HepG2 (cell line): ENCODE data around the gene ZMIZ1. TPM values are rescaled to one million over a fixed set of nuclear protein-coding genes. Genes with fewer than 3 reads are reported as not detected.
A peak's percentile ranks its signal among the peaks of the same experiment; 100 is the strongest.

Experiments
- ATF7-NPFF ChIP-seq: sonication (generic); formaldehyde crosslinking; IDR thresholded peaks from 2 replicates; pipeline ENCODE4 v1.8.1; 2023; ENCODE audit warnings: mild to moderate bottlenecking, low read depth, missing genetic modification reagents, moderate library complexity
- BHLHE40 ChIP-seq: IDR thresholded peaks from 2 replicates; pipeline ENCODE4 v1.6.1; 2011; ENCODE audit warnings: low read length, improper control_type of control experiment
- ELF4 ChIP-seq: sonication (generic); formaldehyde crosslinking; IDR thresholded peaks from 2 replicates; pipeline ENCODE4 v1.5.0; 2020; ENCODE audit warnings: missing genetic modification reagents, mild to moderate bottlenecking, moderate library complexity, borderline replicate concordance
- FIP1L1 ChIP-seq: fragments of 200-400 bp; formaldehyde crosslinking; IDR thresholded peaks from 2 replicates; pipeline ENCODE4 v1.6.1; 2018; ENCODE audit warnings: low read depth, mild to moderate bottlenecking, low read length, moderate library complexity, borderline replicate concordance; ENCODE audit not compliant: insufficient read depth
- GATAD1 ChIP-seq: IDR thresholded peaks from 2 replicates; pipeline ENCODE4 v1.6.1; 2016; ENCODE audit warnings: missing genetic modification reagents, missing compliant biosample characterization
- GATAD2A ChIP-seq: IDR thresholded peaks from 2 replicates; pipeline ENCODE4 v1.6.1; 2016
- JARID2 ChIP-seq: sonication (generic); formaldehyde crosslinking; IDR thresholded peaks from 2 replicates; pipeline ENCODE4 v1.8.1; 2023; ENCODE audit warnings: missing genetic modification reagents, inconsistent platforms; ENCODE audit not compliant: insufficient replicate concordance
- KDM2A ChIP-seq: sonication (generic); formaldehyde crosslinking; IDR thresholded peaks from 2 replicates; pipeline ENCODE4 v1.4.0; 2020; ENCODE audit warnings: low read depth, missing genetic modification reagents, borderline replicate concordance
- KDM5B ChIP-seq: sonication (generic); formaldehyde crosslinking; IDR thresholded peaks from 2 replicates; pipeline ENCODE4 v1.4.0; 2020; ENCODE audit warnings: missing genetic modification reagents, mild to moderate bottlenecking, borderline replicate concordance
- KMT2B ChIP-seq: IDR thresholded peaks from 2 replicates; pipeline ENCODE4 v1.6.1; 2016; ENCODE audit warnings: missing genetic modification reagents, missing compliant biosample characterization
- MATR3 ChIP-seq: sonication (generic); formaldehyde crosslinking; IDR thresholded peaks from 2 replicates; pipeline ENCODE4 v1.4.0; 2020; ENCODE audit warnings: missing genetic modification reagents
- MIXL1 ChIP-seq: IDR thresholded peaks from 2 replicates; pipeline ENCODE4 v1.6.1; 2016
- NCOR1 ChIP-seq: fragments of 200-600 bp; sonication (generic); IDR thresholded peaks from 2 replicates; pipeline ENCODE4 v1.7.0; 2017; ENCODE audit warnings: antibody characterized with exemption, low read length, borderline replicate concordance
- NR2C2 ChIP-seq: sonication (generic); formaldehyde crosslinking; IDR thresholded peaks from 2 replicates; pipeline ENCODE4 v1.4.0; 2020; ENCODE audit warnings: missing genetic modification reagents, mild to moderate bottlenecking, moderate library complexity, borderline replicate concordance
- SNAPC2 ChIP-seq: sonication (generic); formaldehyde crosslinking; IDR thresholded peaks from 2 replicates; pipeline ENCODE4 v1.8.1; 2022; ENCODE audit warnings: mild to moderate bottlenecking, missing genetic modification reagents
- ZFP1 ChIP-seq: IDR thresholded peaks from 2 replicates; pipeline ENCODE4 v1.6.1; 2016
- ZFP36 ChIP-seq: fragments of 150-350 bp; IDR thresholded peaks from 2 replicates; pipeline ENCODE4 v1.6.1; 2018; ENCODE audit warnings: borderline replicate concordance, low read length, low read depth; ENCODE audit not compliant: partially characterized antibody
- ZNF24 ChIP-seq: fragments of 450-650 bp; IDR thresholded peaks from 2 replicates; pipeline ENCODE4 v1.6.1; 2017; ENCODE audit warnings: antibody characterized with exemption, mild to moderate bottlenecking
- ZNF713 ChIP-seq: sonication (generic); formaldehyde crosslinking; IDR thresholded peaks from 2 replicates; pipeline ENCODE4 v1.4.0; 2020; ENCODE audit warnings: mild to moderate bottlenecking, missing genetic modification reagents
- ZNF768 ChIP-seq: sonication (generic); formaldehyde crosslinking; IDR thresholded peaks from 2 replicates; pipeline ENCODE4 v1.4.0; 2020; ENCODE audit warnings: missing genetic modification reagents
- ZNF777 ChIP-seq: sonication (generic); formaldehyde crosslinking; IDR thresholded peaks from 2 replicates; pipeline ENCODE4 v1.4.0; 2020; ENCODE audit warnings: missing genetic modification reagents
- ZNF816 ChIP-seq: sonication (generic); formaldehyde crosslinking; IDR thresholded peaks from 2 replicates; pipeline ENCODE4 v1.8.0; 2022; ENCODE audit warnings: missing genetic modification reagents, mild to moderate bottlenecking, borderline replicate concordance
- ZSCAN12 ChIP-seq: sonication (generic); formaldehyde crosslinking; IDR thresholded peaks from 2 replicates; pipeline ENCODE4 v1.9.0; 2021; ENCODE audit warnings: mild to moderate bottlenecking, missing genetic modification reagents
- ZSCAN30 ChIP-seq: sonication (generic); formaldehyde crosslinking; IDR thresholded peaks from 2 replicates; pipeline ENCODE4 v1.5.0; 2020; ENCODE audit warnings: mild to moderate bottlenecking, missing genetic modification reagents
- polyA plus RNA-seq, 8 experiments: library from polyadenylated mRNA; depleted of rRNA in 3 of 8; stranded (reverse) in 7 of 8; unstranded in 1 of 8; fragments of >200 nt; fragmentation: Illumina TruSeq in 4 of 8; extraction: Trizol in 4 of 8; gene quantifications; 2 replicates each; pipeline versions ENCODE4 v1.2.1 to v1.2.3, GENCODE V29; 2011 to 2016; ENCODE audit warnings: low read depth in 4 of 8, missing spikeins in 1 of 8, mixed read lengths in 1 of 8; ENCODE audit not compliant: insufficient read depth in 1 of 8
- total RNA-seq, 5 experiments: library from RNA; depleted of rRNA; stranded (reverse); fragments of >200 nt; fragmentation: Illumina TruSeq; extraction: Trizol; gene quantifications; 2 replicates each; pipeline ENCODE4 v1.2.3, GENCODE V29; 2016; ENCODE audit warnings: low read depth in 1 of 5
- TF ChIP-seq, protein P1 (sequence below): sonication (generic); formaldehyde crosslinking; IDR thresholded peaks from 2 replicates; pipeline ENCODE4 v1.4.0; 2020; ENCODE audit warnings: missing genetic modification reagents, borderline replicate concordance
- TF ChIP-seq, protein P2 (sequence below): sonication (generic); formaldehyde crosslinking; IDR thresholded peaks from 2 replicates; pipeline ENCODE4 v1.5.0; 2020; ENCODE audit warnings: missing genetic modification reagents
- TF ChIP-seq, protein P3 (sequence below): sonication (generic); formaldehyde crosslinking; IDR thresholded peaks from 2 replicates; pipeline ENCODE4; 2020; ENCODE audit warnings: missing genetic modification reagents, mild to moderate bottlenecking, borderline replicate concordance

ZMIZ1 gene
- total and polyA plus RNA-seq, 2 of the 13 experiments (the other 11 are each of a cell fraction or from before 2014, with no cell fraction given): 5.3 to 10.2 TPM

DNA sequence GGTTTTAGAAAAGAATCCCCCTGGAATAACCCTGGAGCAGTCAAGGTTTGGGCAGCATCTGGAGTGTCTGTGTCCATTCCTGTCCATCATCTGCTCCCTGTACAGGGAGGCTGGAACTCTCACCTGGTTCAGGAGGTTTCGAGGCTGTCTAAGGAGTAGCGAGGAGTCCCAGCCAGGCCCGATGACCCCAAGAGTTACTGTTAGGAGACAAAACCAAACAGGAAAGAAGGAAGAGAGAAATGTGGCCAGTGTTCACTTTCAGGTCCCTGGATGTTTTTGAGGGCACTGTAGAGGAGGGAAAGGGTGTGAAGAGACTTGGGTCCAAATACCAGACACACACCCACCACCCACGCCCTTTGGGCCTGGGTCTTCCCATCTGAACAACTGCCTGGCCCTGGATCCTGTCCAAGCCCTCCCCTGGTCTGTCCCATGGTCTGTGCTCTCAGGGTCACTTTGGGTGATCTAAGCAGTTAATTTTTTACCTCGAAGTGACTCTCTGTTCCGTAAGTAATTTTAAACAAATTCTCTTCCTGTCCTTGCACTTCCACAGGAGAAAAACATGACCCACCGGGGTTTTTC lies 117.1 kb downstream of the ZMIZ1 start (continued):
- no peak for TF ChIP-seq NCOR1
- no peak for TF ChIP-seq ZNF777 (CRISPR knock-in tag)
- TF ChIP-seq KMT2B (CRISPR knock-in tag): no peak
- no peak for TF ChIP-seq ZFP1 (CRISPR knock-in tag)
- no peak for TF ChIP-seq ZFP36
- TF ChIP-seq, protein P1, sequence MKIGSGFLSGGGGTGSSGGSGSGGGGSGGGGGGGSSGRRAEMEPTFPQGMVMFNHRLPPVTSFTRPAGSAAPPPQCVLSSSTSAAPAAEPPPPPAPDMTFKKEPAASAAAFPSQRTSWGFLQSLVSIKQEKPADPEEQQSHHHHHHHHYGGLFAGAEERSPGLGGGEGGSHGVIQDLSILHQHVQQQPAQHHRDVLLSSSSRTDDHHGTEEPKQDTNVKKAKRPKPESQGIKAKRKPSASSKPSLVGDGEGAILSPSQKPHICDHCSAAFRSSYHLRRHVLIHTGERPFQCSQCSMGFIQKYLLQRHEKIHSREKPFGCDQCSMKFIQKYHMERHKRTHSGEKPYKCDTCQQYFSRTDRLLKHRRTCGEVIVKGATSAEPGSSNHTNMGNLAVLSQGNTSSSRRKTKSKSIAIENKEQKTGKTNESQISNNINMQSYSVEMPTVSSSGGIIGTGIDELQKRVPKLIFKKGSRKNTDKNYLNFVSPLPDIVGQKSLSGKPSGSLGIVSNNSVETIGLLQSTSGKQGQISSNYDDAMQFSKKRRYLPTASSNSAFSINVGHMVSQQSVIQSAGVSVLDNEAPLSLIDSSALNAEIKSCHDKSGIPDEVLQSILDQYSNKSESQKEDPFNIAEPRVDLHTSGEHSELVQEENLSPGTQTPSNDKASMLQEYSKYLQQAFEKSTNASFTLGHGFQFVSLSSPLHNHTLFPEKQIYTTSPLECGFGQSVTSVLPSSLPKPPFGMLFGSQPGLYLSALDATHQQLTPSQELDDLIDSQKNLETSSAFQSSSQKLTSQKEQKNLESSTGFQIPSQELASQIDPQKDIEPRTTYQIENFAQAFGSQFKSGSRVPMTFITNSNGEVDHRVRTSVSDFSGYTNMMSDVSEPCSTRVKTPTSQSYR (CRISPR knock-in tag): no peak
- TF ChIP-seq KDM2A: no peak
- TF ChIP-seq ZSCAN12 (CRISPR knock-in tag): no peak
- TF ChIP-seq, protein P2, sequence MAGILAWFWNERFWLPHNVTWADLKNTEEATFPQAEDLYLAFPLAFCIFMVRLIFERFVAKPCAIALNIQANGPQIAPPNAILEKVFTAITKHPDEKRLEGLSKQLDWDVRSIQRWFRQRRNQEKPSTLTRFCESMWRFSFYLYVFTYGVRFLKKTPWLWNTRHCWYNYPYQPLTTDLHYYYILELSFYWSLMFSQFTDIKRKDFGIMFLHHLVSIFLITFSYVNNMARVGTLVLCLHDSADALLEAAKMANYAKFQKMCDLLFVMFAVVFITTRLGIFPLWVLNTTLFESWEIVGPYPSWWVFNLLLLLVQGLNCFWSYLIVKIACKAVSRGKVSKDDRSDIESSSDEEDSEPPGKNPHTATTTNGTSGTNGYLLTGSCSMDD: no peak
- TF ChIP-seq ZNF24: no peak
- no peak for TF ChIP-seq ELF4 (CRISPR knock-in tag)
- no peak for TF ChIP-seq GATAD1 (CRISPR knock-in tag)
- no peak for TF ChIP-seq SNAPC2 (CRISPR knock-in tag)
- TF ChIP-seq, protein P3, sequence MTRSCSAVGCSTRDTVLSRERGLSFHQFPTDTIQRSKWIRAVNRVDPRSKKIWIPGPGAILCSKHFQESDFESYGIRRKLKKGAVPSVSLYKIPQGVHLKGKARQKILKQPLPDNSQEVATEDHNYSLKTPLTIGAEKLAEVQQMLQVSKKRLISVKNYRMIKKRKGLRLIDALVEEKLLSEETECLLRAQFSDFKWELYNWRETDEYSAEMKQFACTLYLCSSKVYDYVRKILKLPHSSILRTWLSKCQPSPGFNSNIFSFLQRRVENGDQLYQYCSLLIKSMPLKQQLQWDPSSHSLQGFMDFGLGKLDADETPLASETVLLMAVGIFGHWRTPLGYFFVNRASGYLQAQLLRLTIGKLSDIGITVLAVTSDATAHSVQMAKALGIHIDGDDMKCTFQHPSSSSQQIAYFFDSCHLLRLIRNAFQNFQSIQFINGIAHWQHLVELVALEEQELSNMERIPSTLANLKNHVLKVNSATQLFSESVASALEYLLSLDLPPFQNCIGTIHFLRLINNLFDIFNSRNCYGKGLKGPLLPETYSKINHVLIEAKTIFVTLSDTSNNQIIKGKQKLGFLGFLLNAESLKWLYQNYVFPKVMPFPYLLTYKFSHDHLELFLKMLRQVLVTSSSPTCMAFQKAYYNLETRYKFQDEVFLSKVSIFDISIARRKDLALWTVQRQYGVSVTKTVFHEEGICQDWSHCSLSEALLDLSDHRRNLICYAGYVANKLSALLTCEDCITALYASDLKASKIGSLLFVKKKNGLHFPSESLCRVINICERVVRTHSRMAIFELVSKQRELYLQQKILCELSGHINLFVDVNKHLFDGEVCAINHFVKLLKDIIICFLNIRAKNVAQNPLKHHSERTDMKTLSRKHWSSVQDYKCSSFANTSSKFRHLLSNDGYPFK (CRISPR knock-in tag): no peak
- no peak for TF ChIP-seq BHLHE40
- TF ChIP-seq JARID2: no peak
- no peak for TF ChIP-seq KDM5B (CRISPR knock-in tag)
- no peak for TF ChIP-seq ZNF713 (CRISPR knock-in tag)
- 0 out of 2 replicates have a peak, but pooled peaks have one; percentile 28 for TF ChIP-seq NR2C2 (CRISPR knock-in tag)
- no peak for TF ChIP-seq MATR3 (CRISPR knock-in tag)
- TF ChIP-seq GATAD2A: peak; percentile 80
- TF ChIP-seq ZNF816: no peak; the same call in 1 of the 2 replicates
- TF ChIP-seq FIP1L1: no peak
- TF ChIP-seq MIXL1 (CRISPR knock-in tag): peak; percentile 65; the same call in 1 of the 2 replicates
- TF ChIP-seq ZNF768: no peak
- TF ChIP-seq ATF7-NPFF: no peak
- TF ChIP-seq ZSCAN30 (CRISPR knock-in tag): no peak
